Stimulated activated CD4-positive, alpha-beta T cell treated with anti-CD3 and anti-CD28 coated beads, Interleukin-2, amount 100 ng/mL, for 4 hours (primary cell): ENCODE data around the gene TREM2.

Experiments used
- DNase-seq: peaks from one replicate; pipeline ENCODE4 v3.0.0-alpha.2; 2020; ENCODE audit warnings: low read depth

The TREM2 gene

GRCh38 chr6:41182069-41183034 is 19.4 kb upstream of the TREM2 start:
- peak; percentile 40 for DNase-seq

GRCh38 chr6:41181566-41181965 is 18.6 kb upstream of the TREM2 start:
- DNase-seq: no peak

- no peak for DNase-seq
These were observed 16.2 kb upstream of the TREM2 start for GRCh38 chr6:41179163-41179562.

GRCh38 chr6:41177695-41178094 is 14.8 kb upstream of the TREM2 start:
- DNase-seq: no peak

GRCh38 chr6:41177287-41177686 is 14.4 kb upstream of the TREM2 start:
- no peak for DNase-seq

- DNase-seq: no peak
These were observed 13.3 kb upstream of the TREM2 start for GRCh38 chr6:41176189-41176588.

- DNase-seq: no peak
These were observed 12.2 kb upstream of the TREM2 start for GRCh38 chr6:41175084-41175483.

- no peak for DNase-seq
These were observed 11.7 kb upstream of the TREM2 start for GRCh38 chr6:41174610-41175009.

GRCh38 chr6:41171908-41172307 is 9.0 kb upstream of the TREM2 start:
- no peak for DNase-seq

- DNase-seq: no peak
These were observed 7.7 kb upstream of the TREM2 start for GRCh38 chr6:41170547-41171160.

GRCh38 chr6:41167173-41167963 is 4.5 kb upstream of the TREM2 start:
- no peak for DNase-seq

- no peak for DNase-seq
These were observed 1.7 kb upstream of the TREM2 start for GRCh38 chr6:41164551-41165120.

- no peak for DNase-seq
These were observed 452 bp upstream of the TREM2 start for GRCh38 chr6:41163419-41163717.

- DNase-seq: no peak
These were observed 914 bp downstream of the TREM2 start for GRCh38 chr6:41161851-41162552.

- no peak for DNase-seq
These were observed 1.5 kb downstream of the TREM2 start for GRCh38 chr6:41161380-41161779.

GRCh38 chr6:41160933-41161332 is 2.0 kb downstream of the TREM2 start:
- no peak for DNase-seq

GRCh38 chr6:41159415-41160082 is 3.4 kb downstream of the TREM2 start:
- DNase-seq: no peak

- no peak for DNase-seq
These were observed 5.6 kb downstream of the TREM2 start for GRCh38 chr6:41157323-41157722.

GRCh38 chr6:41156771-41157170 is 6.1 kb downstream of the TREM2 start:
- no peak for DNase-seq

- DNase-seq: no peak
These were observed 6.9 kb downstream of the TREM2 start for GRCh38 chr6:41156001-41156400.

- no peak for DNase-seq
These were observed 7.6 kb downstream of the TREM2 start for GRCh38 chr6:41155132-41155805.
